Gastrocnemius medialis (tissue), 4 donors: ENCODE results near the gene C1RL.

Source experiments
- POLR2A ChIP-seq, 2 donors: fragments of 450-650 bp; IDR thresholded peaks; one replicate each; pipeline ENCODE4 v1.6.1; 2017; ENCODE audit warnings: antibody characterized with exemption in 2 of 2, mild to moderate bottlenecking in 2 of 2, moderate library complexity in 2 of 2
- TF ChIP-seq, protein P1 (sequence below), 5 experiments: fragments of 450-650 bp in 3 of 5; fragments of 200-600 bp in 2 of 5; sonication (generic) in 2 of 5; IDR thresholded peaks in 4 of 5; conservative IDR thresholded peaks in 1 of 5; 1 replicate in 4 of 5; 2 replicates in 1 of 5; pipeline ENCODE4 v1.5.1; 2016 to 2019; ENCODE audit warnings: antibody characterized with exemption in 5 of 5, mild to moderate bottlenecking in 3 of 5, moderate library complexity in 3 of 5

DNA sequence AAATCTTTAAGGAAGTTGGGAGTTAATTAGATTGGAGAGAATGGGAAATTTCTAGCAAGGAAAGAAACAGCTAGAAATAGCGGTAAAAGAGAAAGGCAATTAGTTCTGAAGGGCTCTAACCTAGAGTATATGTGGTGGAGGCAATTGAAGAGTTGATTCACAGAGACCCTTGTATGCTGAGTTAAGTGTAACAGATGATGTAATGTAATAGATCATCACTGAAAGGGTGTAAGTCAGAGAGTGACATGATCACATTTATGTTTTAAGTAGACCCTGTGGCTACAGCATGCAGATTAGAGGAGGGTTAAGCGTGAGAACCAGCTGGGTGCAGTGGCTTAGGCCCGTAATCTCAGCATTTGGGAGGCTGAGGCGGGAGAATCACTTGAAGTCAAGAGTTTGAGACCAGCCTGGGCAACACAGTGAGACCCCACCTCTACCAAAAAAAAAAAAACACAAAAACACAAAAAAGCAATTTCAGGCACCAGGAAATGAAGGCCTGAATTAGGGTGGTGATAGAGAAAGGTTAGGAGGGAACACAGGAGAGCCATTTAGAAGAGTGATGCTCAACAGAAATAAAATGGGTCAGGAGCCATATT, 16.7 kb upstream of the C1RL start:
- TF ChIP-seq, protein P1, sequence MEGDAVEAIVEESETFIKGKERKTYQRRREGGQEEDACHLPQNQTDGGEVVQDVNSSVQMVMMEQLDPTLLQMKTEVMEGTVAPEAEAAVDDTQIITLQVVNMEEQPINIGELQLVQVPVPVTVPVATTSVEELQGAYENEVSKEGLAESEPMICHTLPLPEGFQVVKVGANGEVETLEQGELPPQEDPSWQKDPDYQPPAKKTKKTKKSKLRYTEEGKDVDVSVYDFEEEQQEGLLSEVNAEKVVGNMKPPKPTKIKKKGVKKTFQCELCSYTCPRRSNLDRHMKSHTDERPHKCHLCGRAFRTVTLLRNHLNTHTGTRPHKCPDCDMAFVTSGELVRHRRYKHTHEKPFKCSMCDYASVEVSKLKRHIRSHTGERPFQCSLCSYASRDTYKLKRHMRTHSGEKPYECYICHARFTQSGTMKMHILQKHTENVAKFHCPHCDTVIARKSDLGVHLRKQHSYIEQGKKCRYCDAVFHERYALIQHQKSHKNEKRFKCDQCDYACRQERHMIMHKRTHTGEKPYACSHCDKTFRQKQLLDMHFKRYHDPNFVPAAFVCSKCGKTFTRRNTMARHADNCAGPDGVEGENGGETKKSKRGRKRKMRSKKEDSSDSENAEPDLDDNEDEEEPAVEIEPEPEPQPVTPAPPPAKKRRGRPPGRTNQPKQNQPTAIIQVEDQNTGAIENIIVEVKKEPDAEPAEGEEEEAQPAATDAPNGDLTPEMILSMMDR (IDR thresholded peaks at IDR 0.05 in 4 of 5, conservative IDR thresholded peaks at IDR 0.05 in 1 of 5): no peak
- TF ChIP-seq POLR2A (IDR thresholded peaks at IDR 0.05): no peak
